ENCODE data around the gene CD82.

Gene CD82

DNA sequence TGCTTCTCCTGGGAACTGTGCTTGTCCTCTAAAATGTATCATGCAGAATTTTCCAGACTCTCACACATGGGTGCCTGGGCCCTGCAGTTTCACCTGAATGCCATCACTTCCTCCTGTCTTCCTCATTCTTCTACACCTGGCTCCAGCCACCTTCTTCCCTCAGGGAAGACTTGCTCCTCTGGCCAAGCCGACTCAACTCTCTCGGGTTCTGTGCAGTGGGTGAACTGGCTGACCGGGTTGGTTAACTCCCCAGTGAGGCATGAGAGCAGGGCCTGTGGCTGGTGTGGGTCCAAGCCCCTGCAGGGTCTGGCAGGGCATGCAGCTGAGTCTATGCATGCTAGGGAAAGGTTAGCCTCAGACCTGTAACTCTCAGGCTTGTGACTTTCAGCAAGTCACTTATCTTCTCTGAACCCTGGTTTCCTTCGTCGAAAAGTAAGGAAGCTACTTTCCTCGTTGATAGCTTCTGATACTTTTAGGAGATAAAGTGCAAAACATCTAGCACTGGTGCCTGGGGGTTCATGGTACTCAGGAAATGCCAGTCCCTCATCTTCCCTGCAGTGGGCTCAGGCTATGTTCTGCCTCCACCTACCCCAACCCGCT, 11.9 kb downstream of the CD82 start:
- H3K9ac ChIP-seq (ENCODE audit: low read depth, low read length), result no peak overlapping the region
- H3K27ac ChIP-seq (ENCODE audit: low read depth, low read length), result no peak overlapping the region
- H3K9me3 ChIP-seq (ENCODE audit: control insufficient read depth, insufficient read depth, low read length), result no peaks in the 10 kb centered on the region
- H3K4me1 ChIP-seq (ENCODE audit: control insufficient read depth, insufficient read depth, low read length), result peaks cover 4% of the 10 kb centered on the region; the same call in 1 of the 2 replicates
- no peaks in the 10 kb centered on the region for H3K27me3 ChIP-seq (ENCODE audit: control insufficient read depth, insufficient read depth, low read length)
- H3K36me3 ChIP-seq (ENCODE audit: control insufficient read depth, insufficient read depth, low read length), result no peaks in the 10 kb centered on the region
- no peak overlapping the region for H3K4me3 ChIP-seq (ENCODE audit: low read depth, low read length)

DNA sequence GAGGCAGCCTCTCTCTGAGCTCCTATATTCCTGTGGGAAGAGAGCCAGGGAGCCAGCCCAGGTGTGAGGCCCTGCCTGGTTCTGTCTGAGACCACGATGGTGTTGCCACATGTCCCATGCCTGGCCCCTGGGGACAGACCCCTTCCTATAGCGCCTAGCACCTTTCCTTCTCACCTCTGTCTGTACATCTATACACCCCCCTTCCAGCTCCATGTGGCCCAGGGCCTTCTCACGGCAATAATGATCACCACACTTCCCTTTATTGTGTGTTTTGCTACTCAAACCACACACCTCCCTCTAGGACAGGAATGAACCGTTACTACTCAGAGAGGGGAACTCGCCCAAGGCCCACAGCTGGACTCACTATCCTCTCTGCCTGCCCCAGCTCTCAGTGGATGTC, 12.8 kb downstream of the CD82 start:
- Histone ChIP-seq H3K27me3 (ENCODE audit: control insufficient read depth, insufficient read depth, low read length) (no peaks in the 10 kb centered on the region), H3K27ac (ENCODE audit: low read depth, low read length) (no peak overlapping the region), H3K9ac (ENCODE audit: low read depth, low read length) (no peak overlapping the region), H3K4me3 (ENCODE audit: low read depth, low read length) (no peak overlapping the region), H3K36me3 (ENCODE audit: control insufficient read depth, insufficient read depth, low read length) (no peaks in the 10 kb centered on the region), H3K4me1 (ENCODE audit: control insufficient read depth, insufficient read depth, low read length) (no peaks in the 10 kb centered on the region; the same call in 1 of the 2 replicates), H3K9me3 (ENCODE audit: control insufficient read depth, insufficient read depth, low read length) (no peaks in the 10 kb centered on the region)

DNA sequence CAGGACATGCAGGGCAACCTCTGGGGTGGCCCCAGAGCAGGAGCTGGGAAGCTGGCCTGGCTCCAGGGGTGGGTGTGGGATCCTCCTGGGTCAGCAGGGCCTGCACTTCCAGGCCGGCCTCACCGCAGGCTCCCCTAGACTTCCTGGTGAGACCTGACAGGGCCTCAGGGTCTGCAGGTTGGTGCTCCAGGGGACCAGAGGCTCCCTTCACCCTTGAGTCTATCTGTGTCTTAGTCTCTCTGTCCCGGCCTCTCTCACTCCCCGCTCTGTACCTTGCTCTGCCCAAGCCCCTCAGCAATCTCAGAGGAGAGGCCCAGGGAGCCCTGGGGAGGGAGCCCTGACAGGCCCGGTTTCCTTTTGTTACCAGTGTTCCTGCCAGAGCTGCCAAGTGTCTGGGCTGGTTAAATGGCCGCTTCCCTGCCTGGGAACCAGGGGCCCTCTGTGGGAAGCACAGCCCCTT, 13.9 kb downstream of the CD82 start:
- Histone ChIP-seq H3K27ac (ENCODE audit: low read depth, low read length) (no peak overlapping the region), H3K9me3 (ENCODE audit: control insufficient read depth, insufficient read depth, low read length) (no peaks in the 10 kb centered on the region), H3K4me1 (ENCODE audit: control insufficient read depth, insufficient read depth, low read length) (no peaks in the 10 kb centered on the region), H3K27me3 (ENCODE audit: control insufficient read depth, insufficient read depth, low read length) (no peaks in the 10 kb centered on the region), H3K36me3 (ENCODE audit: control insufficient read depth, insufficient read depth, low read length) (no peaks in the 10 kb centered on the region), H3K4me3 (ENCODE audit: low read depth, low read length) (no peak overlapping the region), H3K9ac (ENCODE audit: low read depth, low read length) (no peak overlapping the region)

DNA sequence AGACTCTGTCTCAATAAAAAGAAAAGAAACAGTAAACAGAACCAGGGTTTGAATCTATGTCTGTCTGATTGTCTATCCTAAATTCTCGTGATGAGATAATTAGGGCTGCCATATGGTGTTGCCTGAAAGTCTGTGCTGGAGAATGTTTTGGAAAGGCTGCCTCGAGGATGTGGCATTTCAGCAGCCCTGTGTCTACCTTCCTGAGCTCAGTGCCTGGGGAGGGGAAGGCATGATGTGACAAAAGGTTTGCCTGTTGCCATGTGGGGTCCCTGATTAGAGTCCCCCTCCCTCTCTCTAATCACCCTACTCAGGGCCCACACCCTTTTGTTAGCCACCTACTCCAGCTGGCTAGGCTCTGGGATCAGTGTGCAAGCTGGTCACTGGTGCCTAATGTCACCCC, 15.2 kb downstream of the CD82 start:
- no peaks in the 10 kb centered on the region for H3K27me3 ChIP-seq (ENCODE audit: control insufficient read depth, insufficient read depth, low read length)
- H3K4me3 ChIP-seq (ENCODE audit: low read depth, low read length), result no peak overlapping the region
- H3K4me1 ChIP-seq (ENCODE audit: control insufficient read depth, insufficient read depth, low read length), result no peaks in the 10 kb centered on the region
- no peaks in the 10 kb centered on the region for H3K36me3 ChIP-seq (ENCODE audit: control insufficient read depth, insufficient read depth, low read length)
- H3K27ac ChIP-seq (ENCODE audit: low read depth, low read length), result no peak overlapping the region
- H3K9ac ChIP-seq (ENCODE audit: low read depth, low read length), result no peak overlapping the region
- H3K9me3 ChIP-seq (ENCODE audit: control insufficient read depth, insufficient read depth, low read length), result no peaks in the 10 kb centered on the region

DNA sequence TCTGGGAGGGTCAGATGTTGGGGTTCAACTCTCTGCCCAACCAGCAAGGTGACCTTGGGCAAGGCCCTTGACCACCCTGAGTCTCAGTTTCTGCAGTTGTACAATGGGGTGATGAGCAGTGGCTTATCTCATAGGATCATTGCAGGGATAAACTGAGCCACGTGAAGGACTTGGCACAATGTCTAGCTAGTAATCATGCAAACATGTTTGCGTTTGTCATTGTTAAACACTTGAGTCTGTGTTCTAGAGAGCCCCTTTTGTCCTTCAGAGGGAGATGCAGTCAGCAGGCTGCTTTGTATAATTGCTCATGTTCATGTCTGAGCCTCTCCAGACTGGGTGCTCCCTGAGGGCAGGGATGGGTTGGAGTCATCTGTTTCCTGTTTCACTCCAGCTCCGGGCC, 15.8 kb downstream of the CD82 start:
- H3K4me3 ChIP-seq (ENCODE audit: low read depth, low read length), result no peak overlapping the region
- no peak overlapping the region for H3K27ac ChIP-seq (ENCODE audit: low read depth, low read length)
- H3K9ac ChIP-seq (ENCODE audit: low read depth, low read length), result no peak overlapping the region
- H3K27me3 ChIP-seq (ENCODE audit: control insufficient read depth, insufficient read depth, low read length), result no peaks in the 10 kb centered on the region
- H3K36me3 ChIP-seq (ENCODE audit: control insufficient read depth, insufficient read depth, low read length), result no peaks in the 10 kb centered on the region
- no peaks in the 10 kb centered on the region for H3K9me3 ChIP-seq (ENCODE audit: control insufficient read depth, insufficient read depth, low read length)
- H3K4me1 ChIP-seq (ENCODE audit: control insufficient read depth, insufficient read depth, low read length), result no peaks in the 10 kb centered on the region

DNA sequence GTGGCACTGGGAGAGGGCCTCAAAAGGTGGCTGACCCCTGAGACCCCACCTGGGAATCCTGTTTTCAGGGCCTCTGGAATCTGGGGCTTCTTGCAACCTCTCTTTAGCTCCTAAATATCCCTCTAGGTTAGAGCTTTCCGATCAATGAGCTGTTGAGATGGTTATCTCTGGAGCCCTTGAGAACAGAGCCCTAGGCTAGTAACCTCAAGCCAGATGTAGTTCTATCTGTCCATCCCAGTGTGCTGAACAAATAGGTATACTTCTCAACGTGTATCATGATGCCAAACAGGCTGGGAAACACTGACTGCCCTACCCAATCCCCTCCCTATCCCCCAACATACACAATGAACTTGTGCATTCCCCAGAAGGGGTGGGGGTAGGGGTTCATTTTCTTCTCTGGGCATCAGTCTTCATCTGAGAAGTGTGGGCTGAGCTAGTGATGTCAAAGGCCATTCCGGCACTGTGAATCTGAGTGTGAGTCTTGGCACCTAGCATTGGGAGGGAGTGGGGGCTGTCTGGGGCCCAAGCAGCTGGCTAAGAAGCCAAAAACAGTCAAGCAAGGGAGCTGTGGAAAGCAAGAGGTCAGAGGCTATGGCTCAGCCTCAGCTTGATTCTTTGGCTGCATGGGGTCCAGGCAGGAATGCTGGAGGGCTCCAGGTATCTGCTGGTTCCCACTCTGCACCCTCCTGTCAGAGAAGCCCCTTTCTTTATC, 17.3 kb downstream of the CD82 start:
- H3K4me1 ChIP-seq (ENCODE audit: control insufficient read depth, insufficient read depth, low read length), result no peaks in the 10 kb centered on the region
- H3K36me3 ChIP-seq (ENCODE audit: control insufficient read depth, insufficient read depth, low read length), result no peaks in the 10 kb centered on the region
- H3K27me3 ChIP-seq (ENCODE audit: control insufficient read depth, insufficient read depth, low read length), result no peaks in the 10 kb centered on the region
- no peak overlapping the region for H3K4me3 ChIP-seq (ENCODE audit: low read depth, low read length)
- no peak overlapping the region for H3K27ac ChIP-seq (ENCODE audit: low read depth, low read length)
- no peak overlapping the region for H3K9ac ChIP-seq (ENCODE audit: low read depth, low read length)
- no peaks in the 10 kb centered on the region for H3K9me3 ChIP-seq (ENCODE audit: control insufficient read depth, insufficient read depth, low read length)

DNA sequence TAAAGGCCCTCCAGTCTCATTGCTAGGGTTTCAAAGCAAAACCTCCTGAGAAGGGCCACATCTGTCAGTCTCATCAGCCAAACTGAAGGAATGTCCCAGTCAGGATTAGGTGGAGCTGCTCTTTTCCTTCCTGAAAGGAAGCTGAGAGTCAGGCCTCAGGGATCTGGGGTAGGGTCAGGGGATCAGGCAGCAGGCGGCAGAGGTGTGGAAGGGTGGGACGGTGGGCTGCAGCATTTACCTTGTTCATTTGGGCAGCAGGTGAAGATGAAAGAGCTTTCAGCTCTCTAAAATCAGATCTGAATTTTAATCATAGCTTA, 17.8 kb downstream of the CD82 start:
- no peaks in the 10 kb centered on the region for H3K9me3 ChIP-seq (ENCODE audit: control insufficient read depth, insufficient read depth, low read length)
- no peak overlapping the region for H3K4me3 ChIP-seq (ENCODE audit: low read depth, low read length)
- H3K4me1 ChIP-seq (ENCODE audit: control insufficient read depth, insufficient read depth, low read length), result no peaks in the 10 kb centered on the region
- no peaks in the 10 kb centered on the region for H3K36me3 ChIP-seq (ENCODE audit: control insufficient read depth, insufficient read depth, low read length)
- H3K27ac ChIP-seq (ENCODE audit: low read depth, low read length), result no peak overlapping the region
- H3K27me3 ChIP-seq (ENCODE audit: control insufficient read depth, insufficient read depth, low read length), result no peaks in the 10 kb centered on the region
- no peak overlapping the region for H3K9ac ChIP-seq (ENCODE audit: low read depth, low read length)

DNA sequence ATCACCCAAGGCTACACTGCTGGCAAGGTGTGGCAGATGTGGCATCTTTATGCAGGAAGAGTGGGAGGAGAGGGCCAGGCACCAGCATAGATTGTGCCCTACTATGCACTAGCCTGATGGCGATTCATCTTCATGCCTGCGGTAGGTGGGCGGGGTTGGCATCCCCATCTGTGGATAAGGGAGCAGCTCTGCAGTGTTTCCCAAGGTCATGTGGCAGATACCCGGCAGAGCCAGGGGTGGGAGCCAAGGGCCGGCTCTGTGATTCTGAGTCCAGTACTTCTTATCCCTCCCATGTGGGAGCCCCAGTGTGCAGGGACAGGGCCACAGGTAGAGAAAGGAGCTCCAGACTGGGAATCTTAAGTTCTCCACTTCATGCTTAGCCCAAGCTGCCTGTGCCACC, 20.0 kb downstream of the CD82 start:
- no peaks in the 10 kb centered on the region for H3K36me3 ChIP-seq (ENCODE audit: control insufficient read depth, insufficient read depth, low read length)

DNA sequence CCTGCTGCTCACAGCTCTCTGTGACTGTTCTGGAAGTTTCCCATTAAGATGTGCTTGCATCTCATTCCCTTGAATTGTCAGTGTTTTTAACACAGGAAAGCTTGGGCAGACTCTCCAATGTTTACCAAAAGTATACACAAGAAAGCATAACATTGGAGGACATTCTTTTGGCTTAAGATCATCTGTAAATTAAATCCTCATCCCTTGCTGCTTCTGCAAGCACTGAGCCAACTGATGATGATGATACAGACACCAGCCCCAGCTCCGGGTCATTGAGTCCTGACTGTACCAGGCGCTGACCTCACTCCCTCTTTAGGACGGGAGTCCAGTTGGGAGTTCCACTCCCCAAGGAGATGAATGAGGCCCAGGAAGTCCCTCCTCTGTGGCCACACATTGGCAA, 23.8 kb downstream of the CD82 start:
- Histone ChIP-seq H3K27me3 (ENCODE audit: control insufficient read depth, insufficient read depth, low read length) (no peaks in the 10 kb centered on the region), H3K27ac (ENCODE audit: low read depth, low read length) (no peak overlapping the region), H3K9ac (ENCODE audit: low read depth, low read length) (no peak overlapping the region), H3K9me3 (ENCODE audit: control insufficient read depth, insufficient read depth, low read length) (no peaks in the 10 kb centered on the region), H3K4me3 (ENCODE audit: low read depth, low read length) (no peak overlapping the region), H3K36me3 (ENCODE audit: control insufficient read depth, insufficient read depth, low read length) (no peaks in the 10 kb centered on the region), H3K4me1 (ENCODE audit: control insufficient read depth, insufficient read depth, low read length) (no peaks in the 10 kb centered on the region)

More for the DNA sequence above, 20.0 kb downstream of the CD82 start:
- Histone ChIP-seq H3K27me3 (ENCODE audit: control insufficient read depth, insufficient read depth, low read length) (no peaks in the 10 kb centered on the region), H3K9me3 (ENCODE audit: control insufficient read depth, insufficient read depth, low read length) (no peaks in the 10 kb centered on the region), H3K4me1 (ENCODE audit: control insufficient read depth, insufficient read depth, low read length) (no peaks in the 10 kb centered on the region), H3K27ac (ENCODE audit: low read depth, low read length) (no peak overlapping the region), H3K9ac (ENCODE audit: low read depth, low read length) (no peak overlapping the region), H3K4me3 (ENCODE audit: low read depth, low read length) (no peak overlapping the region)

DNA sequence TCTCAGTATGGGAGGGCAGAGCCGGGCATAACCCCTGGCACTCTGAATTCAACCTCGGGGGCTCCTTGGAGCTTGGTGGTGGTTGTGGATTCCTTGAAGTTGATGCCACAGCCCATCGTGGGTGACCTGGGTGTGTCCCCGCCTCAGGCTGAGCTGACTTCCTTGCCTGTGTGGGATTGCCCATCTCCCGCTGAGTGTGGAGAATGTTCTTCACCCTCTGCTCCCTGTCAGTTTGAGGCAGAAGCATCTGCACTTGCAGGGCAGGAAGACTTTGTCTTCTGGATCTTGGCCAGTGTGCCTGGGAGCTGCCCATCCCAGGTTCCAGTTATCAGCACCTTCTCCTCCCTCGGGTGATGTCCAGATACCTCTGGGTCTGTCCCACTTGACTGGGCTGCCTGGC, 25.3 kb downstream of the CD82 start:
- Histone ChIP-seq H3K4me1 (ENCODE audit: control insufficient read depth, insufficient read depth, low read length) (no peaks in the 10 kb centered on the region), H3K27ac (ENCODE audit: low read depth, low read length) (no peak overlapping the region), H3K36me3 (ENCODE audit: control insufficient read depth, insufficient read depth, low read length) (no peaks in the 10 kb centered on the region), H3K27me3 (ENCODE audit: control insufficient read depth, insufficient read depth, low read length) (no peaks in the 10 kb centered on the region), H3K9me3 (ENCODE audit: control insufficient read depth, insufficient read depth, low read length) (no peaks in the 10 kb centered on the region), H3K9ac (ENCODE audit: low read depth, low read length) (no peak overlapping the region), H3K4me3 (ENCODE audit: low read depth, low read length) (no peak overlapping the region)

DNA sequence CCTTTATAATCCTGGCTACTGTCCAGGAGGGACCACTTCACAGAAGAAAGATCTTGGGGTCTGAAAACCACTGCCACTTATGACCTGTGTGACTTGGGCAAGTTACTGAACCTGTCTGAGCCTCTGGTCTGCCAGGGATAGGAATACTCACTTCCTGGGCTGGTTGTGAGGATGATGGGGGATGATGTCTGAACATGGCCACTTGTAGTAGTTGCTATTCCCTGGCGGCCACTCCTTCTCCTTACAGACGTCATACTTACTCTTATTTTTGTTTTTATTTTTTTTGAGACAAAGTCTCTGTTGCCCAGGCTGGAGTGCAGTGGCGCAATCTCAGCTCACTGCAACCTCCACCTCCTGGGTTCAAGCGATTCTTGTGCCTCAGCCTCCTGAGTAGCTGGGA, 26.1 kb downstream of the CD82 start:
- Histone ChIP-seq H3K9ac (ENCODE audit: low read depth, low read length) (no peak overlapping the region), H3K36me3 (ENCODE audit: control insufficient read depth, insufficient read depth, low read length) (no peaks in the 10 kb centered on the region), H3K27ac (ENCODE audit: low read depth, low read length) (no peak overlapping the region), H3K4me1 (ENCODE audit: control insufficient read depth, insufficient read depth, low read length) (no peaks in the 10 kb centered on the region; the same call in 1 of the 2 replicates), H3K27me3 (ENCODE audit: control insufficient read depth, insufficient read depth, low read length) (no peaks in the 10 kb centered on the region), H3K9me3 (ENCODE audit: control insufficient read depth, insufficient read depth, low read length) (no peaks in the 10 kb centered on the region), H3K4me3 (ENCODE audit: low read depth, low read length) (no peak overlapping the region)
